H4 (cell line): ENCODE measurements around the gene AFP. TPM values are rescaled to one million over a fixed set of nuclear protein-coding genes. Genes with fewer than 3 reads are reported as not detected.

ENCODE experiments used
- DNase-seq: peaks from one replicate; pipeline ENCODE4 v3.0.0-alpha.2; 2015; ENCODE audit warnings: low spot score
- total RNA-seq: library from RNA; depleted of rRNA; stranded (reverse); fragments of >200 nt; shearing (Covaris generic); gene quantifications from 2 replicates; pipeline ENCODE4 v1.2.3, GENCODE V29; 2014

The AFP gene
- total RNA-seq, 1 experiment from 2014 or later, result 7.3 TPM

DNA sequence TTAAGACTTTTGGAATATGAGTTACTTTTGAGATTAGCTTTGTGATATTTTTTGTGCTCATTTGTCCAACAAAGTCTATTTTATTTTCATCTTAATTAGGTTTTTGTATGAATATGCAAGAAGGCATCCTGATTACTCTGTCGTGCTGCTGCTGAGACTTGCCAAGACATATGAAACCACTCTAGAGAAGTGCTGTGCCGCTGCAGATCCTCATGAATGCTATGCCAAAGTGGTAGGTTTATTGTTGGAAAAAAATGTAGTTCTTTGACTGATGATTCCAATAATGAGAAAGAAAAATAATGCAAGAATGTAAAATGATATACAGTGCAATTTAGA is 21.1 kb upstream of the AFP start:
- DNase-seq, result no peak

DNA sequence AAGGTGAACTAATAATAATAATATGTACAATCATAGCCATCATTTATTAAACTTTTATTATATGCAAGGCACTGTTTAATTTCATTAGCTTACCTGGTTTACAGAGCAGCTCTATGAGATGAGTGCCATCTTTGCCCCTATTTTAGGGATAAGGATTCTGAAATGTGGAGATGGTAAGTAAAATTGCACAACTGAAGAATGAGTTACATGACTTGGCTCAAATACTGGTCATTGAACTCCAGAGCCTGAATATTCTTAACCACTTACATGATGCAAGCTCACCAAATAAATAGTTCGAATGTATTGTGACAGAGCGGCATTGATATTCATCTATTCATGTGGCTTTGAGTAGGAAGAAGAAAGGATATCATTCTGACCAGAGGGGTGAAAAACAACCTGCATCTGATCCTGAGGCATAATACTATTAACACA is 20.2 kb upstream of the AFP start:
- DNase-seq, result no peak

GRCh38 chr4:73416423-73417087 is 19.5 kb upstream of the AFP start:
- DNase-seq, result no peak

GRCh38 chr4:73417342-73417741 is 18.7 kb upstream of the AFP start:
- DNase-seq, result no peak

GRCh38 chr4:73417973-73418372 is 18.0 kb upstream of the AFP start:
- DNase-seq, result no peak

GRCh38 chr4:73418677-73419076 is 17.3 kb upstream of the AFP start:
- DNase-seq, result no peak

- DNase-seq, result no peak
Measured at GRCh38 chr4:73419106-73420038, 16.6 kb upstream of the AFP start.

- DNase-seq, result no peak
Measured at GRCh38 chr4:73420615-73421014, 15.4 kb upstream of the AFP start.

DNA sequence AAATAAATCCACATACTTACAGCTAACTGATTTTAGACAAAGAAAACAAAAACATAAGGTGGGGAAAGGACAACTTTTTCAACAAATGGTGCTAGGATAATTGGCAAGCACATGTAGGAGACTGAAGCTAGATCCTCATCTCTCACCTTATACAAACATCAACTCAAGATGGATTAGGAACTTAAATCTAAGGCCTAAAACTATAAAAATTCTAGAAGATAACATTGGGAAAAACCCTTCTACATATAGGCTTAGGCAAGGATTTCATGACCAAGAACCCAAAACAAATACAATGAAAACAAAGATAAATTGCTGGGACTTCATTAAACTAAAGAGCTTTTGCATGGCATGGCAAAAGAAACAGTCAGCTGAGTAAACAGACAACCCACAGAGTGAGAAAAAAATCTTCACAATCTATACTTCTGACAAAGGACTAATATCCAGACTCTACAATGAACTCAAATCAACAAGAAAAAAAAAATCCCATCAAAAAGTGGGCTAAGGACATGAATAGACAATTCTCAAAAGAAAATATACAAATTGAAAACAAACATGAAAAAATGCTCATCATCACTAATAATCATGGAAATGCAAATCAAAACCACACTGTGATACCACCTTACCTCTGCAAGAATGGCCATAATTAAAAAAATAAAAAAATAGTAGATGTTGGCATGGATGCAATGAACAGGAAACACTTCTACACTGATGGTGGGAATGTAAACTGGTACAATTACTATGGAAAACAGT is 14.1 kb upstream of the AFP start:
- DNase-seq, result no peak

DNA sequence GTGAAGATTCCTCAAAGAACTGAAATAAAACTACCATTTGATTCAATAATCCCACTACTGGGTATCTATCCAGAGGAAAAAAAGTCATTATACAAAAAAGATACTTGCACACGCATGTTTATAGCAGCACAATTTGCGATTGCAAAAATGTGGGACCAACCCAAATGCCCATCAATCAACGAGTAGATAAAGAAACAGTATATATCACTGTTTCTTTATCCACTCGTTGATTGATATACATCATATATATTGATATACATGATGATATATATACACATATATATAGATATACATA is 13.6 kb upstream of the AFP start:
- DNase-seq, result no peak

GRCh38 chr4:73423184-73423583 is 12.8 kb upstream of the AFP start:
- no peak for DNase-seq

DNA sequence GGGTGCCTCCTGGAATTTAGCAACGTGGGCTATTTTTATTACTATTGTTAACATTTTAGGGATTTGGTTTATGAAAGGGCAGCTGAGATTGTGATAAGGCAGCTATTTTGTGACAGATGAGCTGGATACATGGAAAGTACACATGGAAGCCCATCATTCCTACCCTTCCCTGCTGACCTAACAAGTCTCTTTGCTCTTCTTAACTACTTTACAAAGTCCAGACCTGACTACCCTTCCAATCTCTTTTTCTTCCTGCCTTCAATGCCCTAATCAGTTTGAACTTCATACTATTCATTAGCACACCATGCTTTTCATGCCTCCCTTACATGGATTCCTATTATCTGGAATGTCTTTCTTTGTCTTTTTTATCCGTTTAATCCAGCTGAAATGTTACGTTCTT is 9.4 kb upstream of the AFP start:
- DNase-seq, result no peak

GRCh38 chr4:73429118-73429517 is 6.9 kb upstream of the AFP start:
- DNase-seq, result no peak

DNA sequence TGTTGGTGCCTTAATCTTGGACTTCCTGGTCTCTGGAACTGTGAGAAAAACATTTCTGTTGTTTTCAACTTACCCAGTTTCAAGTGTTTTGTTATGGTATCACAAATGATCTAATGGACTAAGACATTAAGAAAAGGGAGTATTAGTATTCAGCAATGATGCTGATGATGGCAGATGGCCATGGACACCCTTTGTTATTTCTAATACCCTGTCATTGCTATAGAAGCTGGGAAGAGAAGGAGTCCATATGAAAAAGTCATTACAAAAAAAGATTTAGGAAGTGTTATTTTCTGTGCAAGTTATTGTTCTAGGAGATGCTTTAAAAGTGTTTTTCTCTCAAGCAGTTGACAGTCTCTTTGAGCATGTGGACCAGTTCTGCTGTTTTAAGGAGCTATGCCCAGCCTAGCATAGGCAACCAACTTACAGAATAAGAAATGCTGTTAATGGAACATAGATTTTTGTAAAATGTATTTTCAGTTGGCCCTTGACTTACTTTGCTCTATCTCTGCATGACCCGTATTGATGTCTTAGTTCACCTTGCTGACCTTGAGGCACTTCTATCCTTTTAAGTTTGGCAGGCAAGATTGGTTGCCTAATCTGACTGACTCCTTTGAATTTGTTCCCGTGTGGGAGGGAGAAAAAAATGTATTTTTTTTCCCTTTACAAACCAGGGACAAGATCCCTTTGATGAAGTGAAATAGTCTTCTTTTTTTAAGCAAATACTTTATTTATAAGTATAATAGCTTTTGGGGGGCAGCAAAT is 6.0 kb upstream of the AFP start:
- no peak for DNase-seq

GRCh38 chr4:73431813-73432168 is 4.2 kb upstream of the AFP start:
- DNase-seq, result no peak

- no peak for DNase-seq
Measured at GRCh38 chr4:73432169-73433000, 3.6 kb upstream of the AFP start.

GRCh38 chr4:73433140-73433539 is 2.9 kb upstream of the AFP start:
- DNase-seq, result no peak

DNA sequence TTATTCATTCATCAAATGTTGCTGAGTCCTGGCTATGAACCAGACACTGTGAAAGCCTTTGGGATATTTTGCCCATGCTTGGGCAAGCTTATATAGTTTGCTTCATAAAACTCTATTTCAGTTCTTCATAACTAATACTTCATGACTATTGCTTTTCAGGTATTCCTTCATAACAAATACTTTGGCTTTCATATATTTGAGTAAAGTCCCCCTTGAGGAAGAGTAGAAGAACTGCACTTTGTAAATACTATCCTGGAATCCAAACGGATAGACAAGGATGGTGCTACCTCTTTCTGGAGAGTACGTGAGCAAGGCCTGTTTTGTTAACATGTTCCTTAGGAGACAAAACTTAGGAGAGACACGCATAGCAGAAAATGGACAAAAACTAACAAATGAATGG is 1.7 kb upstream of the AFP start:
- no peak for DNase-seq

DNA sequence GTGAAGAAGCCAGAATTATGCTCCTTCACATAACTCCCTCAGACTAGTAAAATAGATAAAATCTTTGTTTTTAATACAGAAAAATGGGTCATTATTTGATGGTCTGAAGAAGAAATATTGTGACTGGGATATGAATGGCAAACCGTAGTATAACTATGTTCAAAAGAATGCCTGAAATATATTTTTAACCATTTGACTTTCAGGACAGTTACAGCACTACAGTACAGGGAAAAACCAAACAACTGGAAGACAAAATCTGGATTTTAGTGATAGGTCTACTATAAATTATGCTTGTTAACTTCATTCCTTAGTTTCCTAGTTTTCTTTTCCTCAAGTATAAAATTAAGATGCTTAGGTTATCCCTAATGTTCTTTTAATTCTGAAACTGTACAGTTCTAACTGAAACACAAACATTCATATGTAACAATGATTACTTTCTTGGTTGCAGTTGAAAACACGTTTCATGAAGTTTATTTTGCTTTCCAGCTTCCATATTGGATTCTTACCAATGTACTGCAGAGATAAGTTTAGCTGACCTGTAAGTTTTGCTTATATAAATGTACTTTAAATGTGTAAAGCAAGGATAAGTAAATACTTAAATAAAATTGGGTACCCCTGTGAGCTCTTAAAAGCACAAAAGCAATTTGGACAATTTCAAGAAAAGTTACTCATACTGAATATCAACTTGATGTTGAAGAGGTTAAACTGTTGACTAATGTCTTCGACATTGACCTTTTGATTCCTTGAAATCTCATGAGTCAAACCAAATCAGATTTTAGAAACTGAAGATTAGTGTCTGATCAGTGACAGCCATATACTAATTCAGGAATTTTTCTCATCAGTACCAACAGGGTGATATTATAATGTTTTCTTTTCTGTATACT is 895 bp downstream of the AFP start:
- no peak for DNase-seq

GRCh38 chr4:73437558-73437956 is 1.5 kb downstream of the AFP start:
- no peak for DNase-seq
